ENCODE results near the gene DNAJC17.

Gene DNAJC17

GRCh38 chr15:40838756-40839155, 31.5 kb upstream of the DNAJC17 start:
- Histone ChIP-seq H3K9ac (ENCODE audit: low read length) (no peak overlapping the region), H3K9me2 (ENCODE audit: low read depth, low read length) (no peaks in the 10 kb centered on the region), H3K4me1 (ENCODE audit: insufficient read depth, low read length, severe bottlenecking) (no peaks in the 10 kb centered on the region), H2AFZ (ENCODE audit: low read length) (no peak overlapping the region), H3F3A (ENCODE audit: insufficient read depth, low read length) (no peaks in the 10 kb centered on the region), H3K27me3 (ENCODE audit: insufficient read depth, low read length) (no peaks in the 10 kb centered on the region), H3K4me2 (ENCODE audit: low read length) (no peak overlapping the region), H3K79me2 (ENCODE audit: insufficient read depth, low read length) (no peaks in the 10 kb centered on the region), H3K36me3 (ENCODE audit: insufficient read depth, low read length) (no peaks in the 10 kb centered on the region), H3K27ac (ENCODE audit: low read depth, low read length, poor library complexity, severe bottlenecking) (no peak overlapping the region), H3K4me3 (ENCODE audit: low read depth, low read length, poor library complexity, severe bottlenecking) (no peak overlapping the region), H3K9me3 (ENCODE audit: low read length) (no peaks in the 10 kb centered on the region), H4K20me1 (ENCODE audit: insufficient read depth, low read length) (no peaks in the 10 kb centered on the region)
- TF ChIP-seq, protein P1, sequence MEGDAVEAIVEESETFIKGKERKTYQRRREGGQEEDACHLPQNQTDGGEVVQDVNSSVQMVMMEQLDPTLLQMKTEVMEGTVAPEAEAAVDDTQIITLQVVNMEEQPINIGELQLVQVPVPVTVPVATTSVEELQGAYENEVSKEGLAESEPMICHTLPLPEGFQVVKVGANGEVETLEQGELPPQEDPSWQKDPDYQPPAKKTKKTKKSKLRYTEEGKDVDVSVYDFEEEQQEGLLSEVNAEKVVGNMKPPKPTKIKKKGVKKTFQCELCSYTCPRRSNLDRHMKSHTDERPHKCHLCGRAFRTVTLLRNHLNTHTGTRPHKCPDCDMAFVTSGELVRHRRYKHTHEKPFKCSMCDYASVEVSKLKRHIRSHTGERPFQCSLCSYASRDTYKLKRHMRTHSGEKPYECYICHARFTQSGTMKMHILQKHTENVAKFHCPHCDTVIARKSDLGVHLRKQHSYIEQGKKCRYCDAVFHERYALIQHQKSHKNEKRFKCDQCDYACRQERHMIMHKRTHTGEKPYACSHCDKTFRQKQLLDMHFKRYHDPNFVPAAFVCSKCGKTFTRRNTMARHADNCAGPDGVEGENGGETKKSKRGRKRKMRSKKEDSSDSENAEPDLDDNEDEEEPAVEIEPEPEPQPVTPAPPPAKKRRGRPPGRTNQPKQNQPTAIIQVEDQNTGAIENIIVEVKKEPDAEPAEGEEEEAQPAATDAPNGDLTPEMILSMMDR (IDR thresholded peaks at IDR 0.05; ENCODE audit: low read length), result no peak
- no peak for TF ChIP-seq EZH2 (IDR thresholded peaks at IDR 0.05; ENCODE audit: borderline replicate concordance, low read length)

DNA sequence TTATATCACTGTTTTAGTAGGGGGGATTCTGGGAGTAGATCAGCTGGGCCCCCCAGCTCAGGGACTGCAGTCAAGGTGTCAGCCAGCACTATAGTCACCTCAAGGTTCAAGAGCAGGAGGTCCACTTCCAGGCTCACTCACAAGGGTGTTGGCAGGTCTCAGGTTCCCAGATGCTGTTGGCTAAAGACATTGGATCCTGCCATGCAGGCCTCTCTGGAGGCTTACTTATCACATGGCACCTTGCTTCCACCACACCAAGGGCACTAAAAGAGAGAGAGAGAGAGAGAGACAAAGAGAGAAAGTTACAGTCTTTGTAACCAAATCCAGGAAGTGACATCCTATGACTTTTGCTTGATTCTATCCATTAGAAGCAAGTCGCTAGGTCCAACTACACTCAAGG, 28.7 kb upstream of the DNAJC17 start:
- no peak overlapping the region for H3K4me2 ChIP-seq (ENCODE audit: low read length)
- no peak for TF ChIP-seq EZH2 (IDR thresholded peaks at IDR 0.05; ENCODE audit: borderline replicate concordance, low read length)
- TF ChIP-seq, protein P1 (IDR thresholded peaks at IDR 0.05; ENCODE audit: low read length), result no peak
- H3K79me2 ChIP-seq (ENCODE audit: insufficient read depth, low read length), result no peaks in the 10 kb centered on the region
- H3K9me2 ChIP-seq (ENCODE audit: low read depth, low read length), result no peaks in the 10 kb centered on the region
- H3K4me3 ChIP-seq (ENCODE audit: low read depth, low read length, poor library complexity, severe bottlenecking), result no peak overlapping the region
- no peaks in the 10 kb centered on the region for H3K9me3 ChIP-seq (ENCODE audit: low read length)
- H3K27ac ChIP-seq (ENCODE audit: low read depth, low read length, poor library complexity, severe bottlenecking), result no peak overlapping the region
- no peak overlapping the region for H2AFZ ChIP-seq (ENCODE audit: low read length)
- H3K4me1 ChIP-seq (ENCODE audit: insufficient read depth, low read length, severe bottlenecking), result no peaks in the 10 kb centered on the region
- no peaks in the 10 kb centered on the region for H3F3A ChIP-seq (ENCODE audit: insufficient read depth, low read length)
- H3K9ac ChIP-seq (ENCODE audit: low read length), result no peak overlapping the region
- no peaks in the 10 kb centered on the region for H3K27me3 ChIP-seq (ENCODE audit: insufficient read depth, low read length)
- H3K36me3 ChIP-seq (ENCODE audit: insufficient read depth, low read length), result no peaks in the 10 kb centered on the region
- H4K20me1 ChIP-seq (ENCODE audit: insufficient read depth, low read length), result no peaks in the 10 kb centered on the region

- Histone ChIP-seq H2AFZ (ENCODE audit: low read length) (no peak overlapping the region), H3K27ac (ENCODE audit: low read depth, low read length, poor library complexity, severe bottlenecking) (no peak overlapping the region), H3K4me1 (ENCODE audit: insufficient read depth, low read length, severe bottlenecking) (peaks cover 8% of the 10 kb centered on the region), H3K9me2 (ENCODE audit: low read depth, low read length) (no peaks in the 10 kb centered on the region), H3K9me3 (ENCODE audit: low read length) (no peaks in the 10 kb centered on the region), H4K20me1 (ENCODE audit: insufficient read depth, low read length) (no peaks in the 10 kb centered on the region), H3K9ac (ENCODE audit: low read length) (no peak overlapping the region), H3K4me3 (ENCODE audit: low read depth, low read length, poor library complexity, severe bottlenecking) (no peak overlapping the region), H3F3A (ENCODE audit: insufficient read depth, low read length) (no peaks in the 10 kb centered on the region), H3K27me3 (ENCODE audit: insufficient read depth, low read length) (no peaks in the 10 kb centered on the region), H3K4me2 (ENCODE audit: low read length) (no peak overlapping the region), H3K79me2 (ENCODE audit: insufficient read depth, low read length) (no peaks in the 10 kb centered on the region), H3K36me3 (ENCODE audit: insufficient read depth, low read length) (no peaks in the 10 kb centered on the region)
- TF ChIP-seq, protein P1 (IDR thresholded peaks at IDR 0.05; ENCODE audit: low read length), result no peak
- TF ChIP-seq EZH2 (IDR thresholded peaks at IDR 0.05; ENCODE audit: borderline replicate concordance, low read length), result no peak
Measured at GRCh38 chr15:40832903-40833302, 25.6 kb upstream of the DNAJC17 start.

All from OCI-LY1 (cell line).